ENCODE results near the gene MCM3.

DNA sequence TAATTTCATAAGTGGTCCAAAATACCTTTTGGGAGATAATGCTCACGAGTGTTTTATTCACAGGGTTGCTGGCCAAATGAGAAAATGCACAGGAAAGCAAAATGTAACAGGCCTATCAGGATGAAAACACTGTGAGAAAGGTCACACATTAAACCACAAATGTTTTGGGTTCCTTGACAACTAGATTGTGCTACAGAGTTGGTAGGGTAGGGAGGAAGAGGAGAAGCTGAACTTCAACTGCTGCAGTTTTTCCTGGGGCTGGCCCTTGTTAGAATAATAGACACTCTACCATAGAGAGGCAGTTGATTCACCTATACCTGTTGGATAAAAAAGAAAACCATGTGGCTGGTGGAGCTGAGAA is 49.3 kb upstream of the MCM3 start:
- TF ChIP-seq, protein P1, sequence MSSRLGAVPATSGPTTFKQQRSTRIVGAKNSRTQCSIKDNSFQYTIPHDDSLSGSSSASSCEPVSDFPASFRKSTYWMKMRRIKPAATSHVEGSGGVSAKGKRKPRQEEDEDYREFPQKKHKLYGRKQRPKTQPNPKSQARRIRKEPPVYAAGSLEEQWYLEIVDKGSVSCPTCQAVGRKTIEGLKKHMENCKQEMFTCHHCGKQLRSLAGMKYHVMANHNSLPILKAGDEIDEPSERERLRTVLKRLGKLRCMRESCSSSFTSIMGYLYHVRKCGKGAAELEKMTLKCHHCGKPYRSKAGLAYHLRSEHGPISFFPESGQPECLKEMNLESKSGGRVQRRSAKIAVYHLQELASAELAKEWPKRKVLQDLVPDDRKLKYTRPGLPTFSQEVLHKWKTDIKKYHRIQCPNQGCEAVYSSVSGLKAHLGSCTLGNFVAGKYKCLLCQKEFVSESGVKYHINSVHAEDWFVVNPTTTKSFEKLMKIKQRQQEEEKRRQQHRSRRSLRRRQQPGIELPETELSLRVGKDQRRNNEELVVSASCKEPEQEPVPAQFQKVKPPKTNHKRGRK (CRISPR knock-in tag; IDR thresholded peaks at IDR 0.05; ENCODE audit: borderline replicate concordance), result no peak
- TF ChIP-seq NFATC4 (CRISPR knock-in tag; IDR thresholded peaks at IDR 0.05), result no peak
- no peak for TF ChIP-seq ATF3 (CRISPR knock-in tag; conservative IDR thresholded peaks at IDR 0.05)
- TF ChIP-seq CTCF (IDR thresholded peaks at IDR 0.05), result no peak
- no peak for TF ChIP-seq ZNF423 (CRISPR knock-in tag; IDR thresholded peaks at IDR 0.05)

Measured in WTC11 (cell line).